Renal pelvis (tissue), 4 donors: Measurements from ENCODE around the gene LPGAT1. TPM values are rescaled to one million over a fixed set of nuclear protein-coding genes. Genes with fewer than 3 reads are reported as not detected.
"Not testable (repeated sequence)": the region's sequence is repeated elsewhere in the genome, so short reads cannot be mapped to it uniquely, and the experiment has no call there.

Source experiments
- DNase-seq: peaks from one replicate; pipeline ENCODE4 v3.0.0-alpha.2; 2013
- polyA plus RNA-seq, 3 donors: library from polyadenylated mRNA; unstranded; fragments of 120-200 nt; gene quantifications; one replicate each; pipeline ENCODE4 v1.2.1, GENCODE V29; 2013; ENCODE audit not compliant: insufficient read length in 3 of 3

The LPGAT1 gene
- polyA plus RNA-seq, 3 donors = 20.7 to 27.4 (median 25.7) TPM

GRCh38 chr1:211708006-211708405, 122.6 kb downstream of the LPGAT1 start:
- no peak for DNase-seq

- DNase-seq = no peak
These were observed 125.0 kb downstream of the LPGAT1 start for GRCh38 chr1:211705467-211706091.

- DNase-seq = no peak
These were observed 126.0 kb downstream of the LPGAT1 start for GRCh38 chr1:211704543-211704942.

- no peak for DNase-seq
These were observed 126.6 kb downstream of the LPGAT1 start for GRCh38 chr1:211703812-211704537.

GRCh38 chr1:211701733-211702132, 128.8 kb downstream of the LPGAT1 start:
- no peak for DNase-seq

- no peak for DNase-seq
These were observed 131.5 kb downstream of the LPGAT1 start for GRCh38 chr1:211699059-211699458.

- peak; percentile 69 for DNase-seq
These were observed 132.2 kb downstream of the LPGAT1 start for GRCh38 chr1:211698161-211699026.

GRCh38 chr1:211697356-211697755, 133.2 kb downstream of the LPGAT1 start:
- no peak for DNase-seq

GRCh38 chr1:211695135-211695816, 135.3 kb downstream of the LPGAT1 start:
- DNase-seq = no peak

- not testable (repeated sequence) for DNase-seq
These were observed 136.7 kb downstream of the LPGAT1 start for GRCh38 chr1:211693911-211694310.

Other genes with a start within 250 kb of the LPGAT1 start
- gene NEK2, start 155.1 kb downstream of the LPGAT1 start, polyA plus RNA-seq = 10 to 100 TPM; 16.7 to 20.1 (median 18.4) TPM
- gene INTS7, start 204.8 kb upstream of the LPGAT1 start, polyA plus RNA-seq = 10 to 100 TPM; 14.9 to 21.7 (median 19.4) TPM
- 10 to 100 TPM; 19.2 to 23.8 (median 20.5) TPM for gene DTL, start 205.0 kb upstream of the LPGAT1 start, polyA plus RNA-seq